Kidney (tissue), 14 donors: ENCODE data around the gene SCN1A. TPM values are rescaled to one million over a fixed set of nuclear protein-coding genes. Genes with fewer than 3 reads are reported as not detected.

ENCODE experiments used
- DNase-seq, 5 donors: peaks; one replicate each; pipeline ENCODE4 v3.0.0-alpha.2; 2013 to 2020
- FAIRE-seq: peaks from 2 replicates; lab custom pipeline; 2012; peaks lifted over from hg19 to GRCh38; lab: Jason Lieb, UNC
- H3K27ac ChIP-seq, 2 donors: one replicate each; pipeline ENCODE4 v1.7.0; 2013; ENCODE audit warnings: low read depth in 2 of 2, low read length in 2 of 2, inconsistent platforms in 1 of 2
- H3K27me3 ChIP-seq: one replicate; pipeline ENCODE4 v1.7.1; 2013; ENCODE audit warnings: low read length, inconsistent platforms; ENCODE audit not compliant: control insufficient read depth, insufficient read depth
- H3K36me3 ChIP-seq, 3 donors: one replicate each; pipeline versions ENCODE4 v1.7.0 to v1.7.1; 2013; ENCODE audit warnings: low read length in 3 of 3, control low read depth in 1 of 3, inconsistent platforms in 1 of 3; ENCODE audit not compliant: insufficient read depth in 3 of 3, control insufficient read depth in 2 of 3
- H3K4me1 ChIP-seq, 3 donors: one replicate each; pipeline versions ENCODE4 v1.7.0 to v1.7.1; 2013; ENCODE audit warnings: low read length in 3 of 3, inconsistent platforms in 1 of 3, low read depth in 1 of 3; ENCODE audit not compliant: control insufficient read depth in 2 of 3, insufficient read depth in 2 of 3
- H3K4me3 ChIP-seq, 3 donors: one replicate each; pipeline versions ENCODE4 v1.7.0 to v1.8.1; 2013; ENCODE audit warnings: low read length in 3 of 3, control low read depth in 1 of 3, inconsistent platforms in 1 of 3
- H3K9ac ChIP-seq, 3 donors: one replicate each; pipeline versions ENCODE4 v1.7.0 to v1.7.1; 2013; ENCODE audit warnings: low read length in 3 of 3, control low read depth in 1 of 3, inconsistent platforms in 1 of 3
- H3K9me3 ChIP-seq, 3 donors: one replicate each; pipeline versions ENCODE4 v1.7.0 to v1.7.1; 2013; ENCODE audit warnings: low read length in 3 of 3, control low read depth in 1 of 3, inconsistent platforms in 1 of 3; ENCODE audit not compliant: control insufficient read depth in 2 of 3, insufficient read depth in 1 of 3
- intact Hi-C: fragments of 100-400 bp; cut with DNase I; formaldehyde crosslinking; loops from one replicate; pipeline ENCODE4 v1.11.1; 2022
- polyA plus RNA-seq: library from polyadenylated mRNA; stranded (reverse); fragments of 350-450 nt; fragmentation: Illumina TruSeq; extraction: RNeasy Lipid Tissue Mini Kit (QIAGEN cat#74804); gene quantifications from one replicate; pipeline ENCODE4 v1.2.3, GENCODE V29; 2014; ENCODE audit warnings: low read depth, low replicate concordance; ENCODE audit not compliant: insufficient read depth
- total RNA-seq: library from RNA; stranded (reverse); fragmentation: NEBNext Ultra II Directional; extraction: Animal tissue kit (Norgen Biotek cat#: 25700); gene quantifications from one replicate; pipeline ENCODE4 v1.2.1, GENCODE V29; 2021
- TF ChIP-seq, protein P1 (sequence below): IDR thresholded peaks from 3 replicates; pipeline ENCODE4 v1.5.1; 2012; ENCODE audit warnings: mild to moderate bottlenecking, moderate library complexity, borderline replicate concordance; ENCODE audit not compliant: insufficient read depth; ENCODE audit errors: extremely low read depth
- donor health status: control.
- donor health status: control.
- donor health status: control.
- donor health status: control.
- donor health status: control.
- donor health status: DM: yes; HTN: yes; CAD: no.
- donor health status: Normal renal cell carcinoma (clear cell type).

Gene SCN1A
- total and polyA plus RNA-seq, 2 donors from 2014 or later = not detected

GRCh38 chr2:166090346-166090745 is 37.5 kb downstream of the SCN1A start:
- Histone ChIP-seq H3K36me3 (no peaks in the 10 kb centered on the region), H3K4me1 (no peaks in the 10 kb centered on the region), H3K4me3 (no peak overlapping the region), H3K9me3 (no peaks in the 10 kb centered on the region), H3K9ac (no peak overlapping the region), H3K27me3 (no peaks in the 10 kb centered on the region), H3K27ac (no peak overlapping the region)
- intact Hi-C loops = no loop called here
- DNase-seq = no peak
- TF ChIP-seq, protein P1, sequence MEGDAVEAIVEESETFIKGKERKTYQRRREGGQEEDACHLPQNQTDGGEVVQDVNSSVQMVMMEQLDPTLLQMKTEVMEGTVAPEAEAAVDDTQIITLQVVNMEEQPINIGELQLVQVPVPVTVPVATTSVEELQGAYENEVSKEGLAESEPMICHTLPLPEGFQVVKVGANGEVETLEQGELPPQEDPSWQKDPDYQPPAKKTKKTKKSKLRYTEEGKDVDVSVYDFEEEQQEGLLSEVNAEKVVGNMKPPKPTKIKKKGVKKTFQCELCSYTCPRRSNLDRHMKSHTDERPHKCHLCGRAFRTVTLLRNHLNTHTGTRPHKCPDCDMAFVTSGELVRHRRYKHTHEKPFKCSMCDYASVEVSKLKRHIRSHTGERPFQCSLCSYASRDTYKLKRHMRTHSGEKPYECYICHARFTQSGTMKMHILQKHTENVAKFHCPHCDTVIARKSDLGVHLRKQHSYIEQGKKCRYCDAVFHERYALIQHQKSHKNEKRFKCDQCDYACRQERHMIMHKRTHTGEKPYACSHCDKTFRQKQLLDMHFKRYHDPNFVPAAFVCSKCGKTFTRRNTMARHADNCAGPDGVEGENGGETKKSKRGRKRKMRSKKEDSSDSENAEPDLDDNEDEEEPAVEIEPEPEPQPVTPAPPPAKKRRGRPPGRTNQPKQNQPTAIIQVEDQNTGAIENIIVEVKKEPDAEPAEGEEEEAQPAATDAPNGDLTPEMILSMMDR = no peak
- FAIRE-seq = no peak

GRCh38 chr2:166088634-166089033 is 39.2 kb downstream of the SCN1A start:
- DNase-seq = no peak
- Histone ChIP-seq H3K9ac (no peak overlapping the region), H3K27me3 (no peaks in the 10 kb centered on the region), H3K27ac (no peak overlapping the region), H3K36me3 (no peaks in the 10 kb centered on the region), H3K9me3 (no peaks in the 10 kb centered on the region), H3K4me3 (no peak overlapping the region), H3K4me1 (no peaks in the 10 kb centered on the region)
- intact Hi-C loops = no loop called here
- TF ChIP-seq, protein P1 = no peak
- no peak for FAIRE-seq

DNA sequence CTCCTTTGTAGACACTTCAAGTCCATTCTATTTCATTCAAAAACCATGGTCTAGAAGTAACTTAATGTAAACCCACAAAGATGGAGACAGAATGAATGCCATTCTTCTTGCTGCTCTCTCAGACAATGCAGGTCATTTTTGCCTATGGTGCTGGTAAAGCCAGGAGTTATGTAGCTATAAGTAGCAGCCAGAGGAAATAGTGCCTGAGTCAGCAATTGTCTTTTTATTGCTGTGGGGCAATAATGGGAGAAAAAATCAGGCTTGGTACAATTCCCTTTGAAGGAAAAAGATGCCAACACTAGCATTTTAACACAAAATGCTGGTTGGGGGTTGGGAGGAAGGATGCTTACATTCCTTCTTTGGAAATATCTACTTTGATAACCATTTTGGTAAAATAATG is 43.5 kb downstream of the SCN1A start:
- Histone ChIP-seq H3K27me3 (no peaks in the 10 kb centered on the region), H3K9me3 (no peaks in the 10 kb centered on the region), H3K27ac (no peak overlapping the region), H3K9ac (no peak overlapping the region), H3K4me1 (no peaks in the 10 kb centered on the region), H3K4me3 (no peak overlapping the region), H3K36me3 (no peaks in the 10 kb centered on the region)
- intact Hi-C loops = no loop called here
- DNase-seq (no peak), FAIRE-seq (no peak)
- TF ChIP-seq, protein P1 = no peak

DNA sequence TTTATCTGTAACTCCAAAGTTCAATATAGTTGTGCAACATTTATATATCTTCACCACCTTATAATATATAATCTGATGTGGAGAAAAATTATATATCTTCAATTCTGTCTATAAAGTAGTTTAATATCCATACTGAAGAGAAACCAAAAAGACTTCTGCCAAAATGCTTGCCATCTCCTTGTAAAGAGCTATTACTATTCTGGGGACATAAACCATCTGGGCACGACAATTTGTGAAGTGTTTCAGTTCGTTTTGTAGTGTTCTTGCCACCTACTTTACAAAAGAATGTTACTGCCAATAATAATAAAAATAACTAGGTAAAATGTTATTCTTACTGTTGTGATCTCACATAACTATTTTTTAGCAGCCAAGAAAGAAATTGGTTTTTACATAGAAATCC is 45.1 kb downstream of the SCN1A start:
- FAIRE-seq (no peak), DNase-seq (no peak)
- Histone ChIP-seq H3K36me3 (no peaks in the 10 kb centered on the region), H3K27me3 (no peaks in the 10 kb centered on the region), H3K27ac (no peak overlapping the region), H3K4me1 (no peaks in the 10 kb centered on the region), H3K9ac (no peak overlapping the region), H3K4me3 (no peak overlapping the region), H3K9me3 (no peaks in the 10 kb centered on the region)
- TF ChIP-seq, protein P1 = no peak
- intact Hi-C loops = no loop called here
